Transverse colon (tissue), 4 donors: ENCODE data around the gene MTCH2. TPM values are rescaled to one million over a fixed set of nuclear protein-coding genes. Genes with fewer than 3 reads are reported as not detected.
A peak's percentile ranks its signal among the peaks of the same experiment; 100 is the strongest.

Experiments
- DNase-seq: peaks from one replicate; pipeline ENCODE4 v3.0.0-alpha.2; 2019
- H3K27ac ChIP-seq, 4 donors: fragments of 200-600 bp; sonication (generic); 2 replicates each; pipeline ENCODE4 v1.5.1; 2016 to 2018; ENCODE audit warnings: inconsistent platforms in 4 of 4
- H3K27me3 ChIP-seq: fragments of 200-600 bp; sonication (generic); 2 replicates; pipeline ENCODE4 v1.5.1; 2017; ENCODE audit warnings: inconsistent platforms
- H3K36me3 ChIP-seq, 4 donors: fragments of 200-600 bp; sonication (generic); 2 replicates each; pipeline ENCODE4 v1.5.1; 2017 to 2019; ENCODE audit warnings: inconsistent platforms in 4 of 4
- H3K4me1 ChIP-seq, 4 donors: fragments of 200-600 bp; sonication (generic); 2 replicates each; pipeline ENCODE4 v1.5.1; 2017 to 2020; ENCODE audit warnings: inconsistent platforms in 4 of 4
- H3K4me3 ChIP-seq, 4 donors: fragments of 200-600 bp; sonication (generic); 1 replicate in 1 of 4; 2 replicates in 3 of 4; pipeline versions ENCODE4 v1.5.1 to v1.6.1; 2017 to 2019; ENCODE audit warnings: inconsistent platforms in 4 of 4
- H3K9me3 ChIP-seq, 2 donors: fragments of 200-600 bp; sonication (generic); 2 replicates each; pipeline ENCODE4 v1.5.1; 2017 to 2019; ENCODE audit warnings: inconsistent platforms in 2 of 2
- CTCF ChIP-seq, 5 experiments: fragments of 200-600 bp in 3 of 5; fragments of 450-650 bp in 2 of 5; sonication (generic) in 3 of 5; IDR thresholded peaks; 1 replicate in 2 of 5; 2 replicates in 3 of 5; pipeline ENCODE4 v1.5.1; 2016 to 2017; ENCODE audit warnings: antibody characterized with exemption in 5 of 5, inconsistent platforms in 3 of 5, mild to moderate bottlenecking in 2 of 5, moderate library complexity in 1 of 5
- EP300 ChIP-seq: sonication (generic); formaldehyde crosslinking; IDR thresholded peaks from one replicate; pipeline ENCODE4 v1.6.1; 2017; ENCODE audit warnings: antibody characterized with exemption, low read depth
- POLR2A ChIP-seq: fragments of 450-650 bp; IDR thresholded peaks from one replicate; pipeline ENCODE4 v1.6.1; 2016; ENCODE audit warnings: antibody characterized with exemption, mild to moderate bottlenecking, moderate library complexity
- POLR2AphosphoS5 ChIP-seq, 3 donors: sonication (generic); formaldehyde crosslinking; IDR thresholded peaks; one replicate each; pipeline ENCODE4 v1.6.1; 2016; ENCODE audit warnings: antibody characterized with exemption in 3 of 3
- WGBS, 2 donors: methylation state at CpG; one replicate each; pipeline ENCODE4 v1.1.5; 2018; ENCODE audit warnings: low coverage in 1 of 2; 5-methylcytosine and 5-hydroxymethylcytosine counted together
- in situ Hi-C, 4 donors: fragments of 200-750 bp; cut with MboI; loops; one replicate each; pipeline versions ENCODE4 v1.15.0 to v1.15.1; 2017; ENCODE audit warnings: low sequenced_read_pairs in 3 of 4, low pct_ligation_motif_present in 1 of 4, low pct_unique_long_range_greater_than_20kb in 1 of 4
- intact Hi-C: fragments of 100-400 bp; cut with DNase I; formaldehyde crosslinking; loops from one replicate; pipeline ENCODE4 v1.15.1; 2023; ENCODE audit warnings: low total_unique reads
- total RNA-seq, 4 donors: library from RNA; depleted of rRNA; stranded (reverse); fragments of >200 nt; gene quantifications; one replicate each; pipeline ENCODE4 v1.1.0, GENCODE V29; 2016

The MTCH2 gene
- total RNA-seq, 4 donors from 2014 or later, result 21.5 to 92.2 (median 61.0) TPM

- Histone ChIP-seq H3K9me3 (no peaks in the 10 kb centered on the region), H3K27me3 (no peaks in the 10 kb centered on the region), H3K36me3 (peaks cover 0 to 37% (median 17%) of the 10 kb centered on the region in 4 donors), H3K4me1 (peaks cover 16 to 26% (median 23%) of the 10 kb centered on the region in 4 donors), H3K27ac (peak within 1 kb of the TSS; percentile 86 to 91 (median 89)), H3K4me3 (peak within 1 kb of the TSS; percentile 72 to 97 (median 87))
- 1% methylated on average over 70 of the region's 72 CpGs; no CpG with 5 or more reads in 1 of the 2 donors for WGBS, 2 donors
- intact Hi-C loops, result loop anchor here (5.0 kb wide), 1 partner anchor 138 kb away; the partner anchor contains the start of gene AGBL2
- in situ Hi-C loops, result no loop called here
- TF ChIP-seq CTCF (IDR thresholded peaks at IDR 0.05) (peak in 1 of 5 experiments; percentile 8), POLR2AphosphoS5 (IDR thresholded peaks at IDR 0.05) (peak; percentile 88 to 94 (median 89)), EP300 (no peak), POLR2A (peak; percentile 79)
- DNase-seq, result peak; percentile 90
Measured at GRCh38 chr11:47578524-47579494, 63.5 kb downstream of the MTCH2 start, which contains the start of the genes KBTBD4 and NDUFS3. Gene KBTBD4 (minus strand): TSS chr11:47578970. CDS start chr11:47578951, 19 bp downstream. Gene NDUFS3 (plus strand): TSS chr11:47579074. CDS start chr11:47579092, 18 bp downstream.

GRCh38 chr11:47577460-47578041 lies 64.8 kb downstream of the MTCH2 start:
- Histone ChIP-seq H3K4me1 (peaks cover 16 to 26% (median 23%) of the 10 kb centered on the region in 4 donors), H3K9me3 (no peaks in the 10 kb centered on the region), H3K36me3 (peaks cover 0 to 35% (median 13%) of the 10 kb centered on the region in 4 donors), H3K4me3 (peak overlapping the region in 1 of 4 donors; percentile 97), H3K27ac (peak overlapping the region in 1 of 4 donors; percentile 88), H3K27me3 (no peaks in the 10 kb centered on the region)
- intact Hi-C loops (loop anchor here (5.0 kb wide), 1 partner anchor 140 kb away; the partner anchor contains the start of gene AGBL2), in situ Hi-C loops (no loop called here)
- DNase-seq, result no peak
- TF ChIP-seq CTCF (IDR thresholded peaks at IDR 0.05) (no peak), POLR2AphosphoS5 (IDR thresholded peaks at IDR 0.05) (no peak), EP300 (no peak), POLR2A (no peak)
- 78% methylated on average over 13 of the region's 13 CpGs; no CpG with 5 or more reads in 1 of the 2 donors for WGBS, 2 donors

GRCh38 chr11:47573321-47573720 lies 69.0 kb downstream of the MTCH2 start:
- intact Hi-C loops, result no loop called here
- no peak for DNase-seq
- no peak overlapping the region for H3K4me3 ChIP-seq
- H3K27ac ChIP-seq, result no peak overlapping the region
- H3K9me3 ChIP-seq, result no peaks in the 10 kb centered on the region
- H3K4me1 ChIP-seq, result peaks cover 8 to 12% (median 11%) of the 10 kb centered on the region in 4 donors
- TF ChIP-seq POLR2AphosphoS5 (IDR thresholded peaks at IDR 0.05), result no peak
- TF ChIP-seq EP300, result no peak
- in situ Hi-C loops, result loop anchor here in 1 of 4 donors (25.0 kb wide), 1 partner anchor 111 kb away; no protein-coding TSS in a partner anchor
- H3K36me3 ChIP-seq, result peaks cover 0 to 16% (median 5%) of the 10 kb centered on the region in 4 donors
- H3K27me3 ChIP-seq, result no peaks in the 10 kb centered on the region
- WGBS, 2 donors, result 88% methylated on average over 11 of the region's 11 CpGs; no CpG with 5 or more reads in 1 of the 2 donors

- intact Hi-C loops, result no loop called here
- Histone ChIP-seq H3K27ac (no peak overlapping the region), H3K9me3 (no peaks in the 10 kb centered on the region), H3K4me1 (peaks cover 3 to 7% (median 6%) of the 10 kb centered on the region in 4 donors), H3K27me3 (no peaks in the 10 kb centered on the region), H3K4me3 (no peak overlapping the region), H3K36me3 (peaks cover 0 to 16% (median 5%) of the 10 kb centered on the region in 4 donors)
- 70% methylated on average over 8 of the region's 8 CpGs; no CpG with 5 or more reads in 1 of the 2 donors for WGBS, 2 donors
- in situ Hi-C loops, result loop anchor here in 1 of 4 donors (25.0 kb wide), 1 partner anchor 110 kb away; no protein-coding TSS in a partner anchor
- TF ChIP-seq POLR2AphosphoS5 (IDR thresholded peaks at IDR 0.05) (no peak), CTCF (IDR thresholded peaks at IDR 0.05) (no peak), POLR2A (no peak), EP300 (no peak)
- DNase-seq, result no peak
Measured at GRCh38 chr11:47572715-47573255, 69.6 kb downstream of the MTCH2 start.
